WERI-Rb-1 (cell line): Measurements from ENCODE around the gene ARMH2.

Experiments used
- DNase-seq: peaks from one replicate; pipeline ENCODE4 v3.0.0-alpha.2; 2020
- H3K27ac ChIP-seq: fragments of 250-450 bp; sonication (Bioruptor Pico); 2 replicates; pipeline ENCODE4 v1.5.1; 2020; ENCODE audit warnings: mild to moderate bottlenecking, moderate library complexity
- H3K27me3 ChIP-seq: fragments of 250-450 bp; sonication (Bioruptor Pico); 2 replicates; pipeline ENCODE4 v1.5.1; 2021; ENCODE audit warnings: mild to moderate bottlenecking, low read depth, moderate library complexity; ENCODE audit not compliant: insufficient read depth, severe bottlenecking
- H3K36me3 ChIP-seq: fragments of 250-450 bp; sonication (Bioruptor Pico); 2 replicates; pipeline ENCODE4 v1.5.1; 2020; ENCODE audit warnings: mild to moderate bottlenecking, moderate library complexity
- H3K4me3 ChIP-seq: 2 replicates; pipeline ENCODE4 v1.5.1; 2011; ENCODE audit warnings: low read depth, mild to moderate bottlenecking, control low read depth, low read length
- H3K9me3 ChIP-seq: fragments of 250-450 bp; sonication (Bioruptor Pico); 2 replicates; pipeline ENCODE4 v1.5.1; 2021; ENCODE audit warnings: mild to moderate bottlenecking, moderate library complexity; ENCODE audit not compliant: severe bottlenecking
- TF ChIP-seq, protein P1 (sequence below): IDR thresholded peaks from 2 replicates; pipeline ENCODE4 v1.5.1; 2011; ENCODE audit warnings: low read depth, mild to moderate bottlenecking, control low read depth, inconsistent platforms, low read length

ARMH2 gene

DNA sequence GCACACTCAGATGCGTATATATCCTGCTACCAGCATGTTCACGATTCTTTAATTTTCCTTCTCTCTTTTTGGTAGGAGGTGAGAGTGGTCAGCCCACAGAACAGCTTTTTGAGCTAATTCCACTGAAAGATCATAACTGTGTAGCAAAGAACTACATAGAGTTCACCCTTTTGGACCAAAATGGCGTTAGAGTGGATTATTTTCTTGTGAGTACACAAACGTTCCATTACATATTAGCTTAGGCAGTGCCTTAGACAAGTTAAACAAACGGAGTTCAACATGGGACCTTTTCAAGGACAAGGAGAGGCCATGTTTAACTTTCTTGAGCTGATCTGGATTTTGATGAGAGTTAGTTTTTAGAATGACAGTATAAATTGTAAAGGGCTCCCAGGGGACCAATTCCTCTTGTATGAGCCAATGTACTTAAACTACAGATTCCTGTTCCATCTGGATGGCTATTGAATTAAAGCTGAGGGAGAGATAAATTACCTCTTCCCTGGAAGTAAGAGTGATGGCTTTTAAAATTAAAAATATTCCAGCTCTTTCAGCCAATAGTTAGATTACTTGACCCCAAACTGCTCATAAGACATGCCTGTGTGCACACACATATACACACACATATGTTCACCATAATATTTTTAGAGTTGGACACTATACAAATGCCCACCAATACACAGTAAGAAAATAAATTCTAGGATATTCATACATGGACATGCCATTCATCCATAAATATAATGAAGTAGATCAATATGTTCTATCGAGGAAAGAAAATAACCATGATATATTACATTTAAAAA is 25.6 kb upstream of the ARMH2 start:
- no peaks in the 10 kb centered on the region for H3K27me3 ChIP-seq
- H3K27ac ChIP-seq = no peak overlapping the region
- peaks cover 2% of the 10 kb centered on the region for H3K9me3 ChIP-seq
- TF ChIP-seq, protein P1, sequence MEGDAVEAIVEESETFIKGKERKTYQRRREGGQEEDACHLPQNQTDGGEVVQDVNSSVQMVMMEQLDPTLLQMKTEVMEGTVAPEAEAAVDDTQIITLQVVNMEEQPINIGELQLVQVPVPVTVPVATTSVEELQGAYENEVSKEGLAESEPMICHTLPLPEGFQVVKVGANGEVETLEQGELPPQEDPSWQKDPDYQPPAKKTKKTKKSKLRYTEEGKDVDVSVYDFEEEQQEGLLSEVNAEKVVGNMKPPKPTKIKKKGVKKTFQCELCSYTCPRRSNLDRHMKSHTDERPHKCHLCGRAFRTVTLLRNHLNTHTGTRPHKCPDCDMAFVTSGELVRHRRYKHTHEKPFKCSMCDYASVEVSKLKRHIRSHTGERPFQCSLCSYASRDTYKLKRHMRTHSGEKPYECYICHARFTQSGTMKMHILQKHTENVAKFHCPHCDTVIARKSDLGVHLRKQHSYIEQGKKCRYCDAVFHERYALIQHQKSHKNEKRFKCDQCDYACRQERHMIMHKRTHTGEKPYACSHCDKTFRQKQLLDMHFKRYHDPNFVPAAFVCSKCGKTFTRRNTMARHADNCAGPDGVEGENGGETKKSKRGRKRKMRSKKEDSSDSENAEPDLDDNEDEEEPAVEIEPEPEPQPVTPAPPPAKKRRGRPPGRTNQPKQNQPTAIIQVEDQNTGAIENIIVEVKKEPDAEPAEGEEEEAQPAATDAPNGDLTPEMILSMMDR = no peak
- no peak for DNase-seq
- no peak overlapping the region for H3K4me3 ChIP-seq
- no peaks in the 10 kb centered on the region for H3K36me3 ChIP-seq

DNA sequence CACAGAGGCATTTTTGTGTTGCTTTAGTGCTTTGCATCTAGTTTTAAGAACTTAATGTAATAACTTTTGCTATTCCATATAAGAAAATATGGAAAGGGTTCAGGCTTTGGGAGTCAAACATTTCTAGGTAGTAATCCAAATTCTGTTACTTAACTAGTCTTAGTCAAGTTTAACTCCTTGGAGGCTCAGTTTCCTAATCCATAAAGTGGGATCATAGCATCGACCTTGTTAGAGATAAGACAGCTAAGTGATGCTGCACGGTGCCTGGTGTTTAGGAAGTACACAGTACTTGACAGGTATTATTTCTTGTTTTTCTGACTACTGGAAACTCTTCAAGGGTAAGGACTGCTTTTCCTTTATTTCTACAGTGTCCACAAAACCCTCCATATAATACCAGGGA is 24.5 kb upstream of the ARMH2 start:
- H3K9me3 ChIP-seq = peaks cover 2% of the 10 kb centered on the region
- H3K36me3 ChIP-seq = no peaks in the 10 kb centered on the region
- TF ChIP-seq, protein P1 = no peak
- H3K27ac ChIP-seq = no peak overlapping the region
- no peak for DNase-seq
- no peaks in the 10 kb centered on the region for H3K27me3 ChIP-seq
- no peak overlapping the region for H3K4me3 ChIP-seq

DNA sequence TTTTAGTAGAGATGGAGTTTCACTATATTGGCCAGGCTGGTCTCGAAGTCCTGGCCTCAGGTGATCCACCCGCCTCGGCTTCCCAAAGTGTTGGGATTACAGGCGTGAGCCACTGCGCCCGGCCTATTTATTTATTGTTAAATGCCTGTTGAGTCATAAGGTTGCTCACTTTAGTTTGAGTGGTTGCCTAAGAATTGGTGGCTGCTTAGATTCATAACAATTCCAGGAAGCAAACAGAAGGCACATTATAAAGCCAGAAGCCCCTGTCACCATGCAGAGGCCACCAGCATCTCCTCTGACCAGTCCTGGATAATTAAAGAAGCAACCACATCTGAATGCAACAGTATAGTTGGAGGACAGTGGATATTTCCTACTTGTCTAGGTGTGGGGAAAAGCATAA is 24.0 kb upstream of the ARMH2 start:
- Histone ChIP-seq H3K36me3 (no peaks in the 10 kb centered on the region), H3K27me3 (no peaks in the 10 kb centered on the region), H3K27ac (no peak overlapping the region), H3K9me3 (peaks cover 2% of the 10 kb centered on the region), H3K4me3 (no peak overlapping the region)
- DNase-seq = no peak
- TF ChIP-seq, protein P1 = no peak

DNA sequence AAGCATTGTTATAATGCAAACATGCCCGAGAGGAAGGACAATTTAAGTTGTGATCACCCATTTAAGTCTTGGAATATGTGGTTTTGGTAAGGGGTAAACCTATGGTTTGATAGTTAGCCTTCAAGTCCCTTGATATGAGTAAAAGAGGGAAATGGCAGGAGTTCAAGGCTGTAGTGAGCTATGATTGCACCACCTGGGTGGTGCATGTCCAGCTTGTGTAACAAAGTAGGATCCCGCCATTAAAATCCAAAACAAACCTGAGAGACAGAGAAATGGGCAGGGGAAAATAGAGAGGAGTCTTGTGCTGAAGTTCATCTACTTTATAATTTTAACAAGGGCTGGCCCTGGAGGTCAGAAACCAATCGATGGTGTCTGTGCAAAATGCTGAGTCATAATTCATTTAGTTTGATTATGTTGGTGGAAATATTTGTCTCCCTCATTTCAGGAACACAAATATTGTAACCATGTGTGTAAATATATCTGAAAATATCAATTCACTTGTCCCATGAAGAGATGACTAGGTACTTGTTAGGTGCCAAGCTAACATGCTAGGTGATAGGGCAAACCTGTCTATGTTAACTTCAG is 23.2 kb upstream of the ARMH2 start:
- Histone ChIP-seq H3K4me3 (no peak overlapping the region), H3K36me3 (no peaks in the 10 kb centered on the region), H3K27ac (no peak overlapping the region), H3K9me3 (peaks cover 2% of the 10 kb centered on the region), H3K27me3 (no peaks in the 10 kb centered on the region)
- TF ChIP-seq, protein P1 = no peak
- DNase-seq = no peak

DNA sequence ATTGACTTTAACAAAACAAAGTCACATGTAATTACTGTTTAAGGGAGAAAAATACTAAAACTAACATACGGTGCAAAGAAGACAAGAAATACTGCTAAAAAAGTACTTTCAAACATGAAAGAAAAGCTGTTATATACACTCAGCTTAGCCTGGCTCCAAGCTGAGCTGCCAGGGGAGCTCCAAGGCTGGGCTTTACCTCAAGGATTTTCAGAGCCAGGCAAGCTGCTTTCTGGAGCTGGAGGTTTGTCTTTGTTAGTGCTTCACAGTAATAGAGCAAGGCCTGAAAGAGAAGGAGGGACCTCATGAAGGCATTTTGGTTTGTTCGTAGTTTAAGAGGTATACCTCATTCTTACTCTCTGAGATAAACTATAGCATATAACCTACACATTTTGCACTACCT is 19.6 kb upstream of the ARMH2 start:
- no peaks in the 10 kb centered on the region for H3K36me3 ChIP-seq
- DNase-seq = peak; percentile 64
- no peaks in the 10 kb centered on the region for H3K27me3 ChIP-seq
- TF ChIP-seq, protein P1 = no peak
- H3K27ac ChIP-seq = no peak overlapping the region
- no peaks in the 10 kb centered on the region for H3K9me3 ChIP-seq
- no peak overlapping the region for H3K4me3 ChIP-seq
